GM12878 (cell line): ENCODE data around the gene HIC1. TPM values are rescaled to one million over a fixed set of nuclear protein-coding genes. Genes with fewer than 3 reads are reported as not detected.
A peak's percentile ranks its signal among the peaks of the same experiment; 100 is the strongest.

Experiments
- ATAC-seq: fragments of 200-7000 bp; cut with Tn5 transposase; 3 replicates; pipeline ENCODE4 v1.9.1; 2020; ENCODE audit warnings: mild to moderate bottlenecking, moderate library complexity
- BruUV-seq: library from RNA; stranded (reverse); fragments of 400-500 nt; replicated peaks from 2 replicates; lab custom pipeline; 2021; lab: Mats Ljungman, UMichigan
- CTCF ChIA-PET: fragments of 300-600 bp; sonication (Branson Sonifier 250); formaldehyde crosslinking; extraction: SDS; loops from one replicate; lab custom pipeline; 2021; ENCODE audit warnings: inconsistent platforms; lab: Yijun Ruan, JAX
- POLR2A ChIA-PET: fragments of 350-600 bp; formaldehyde crosslinking; extraction: SDS; loops from one replicate; lab custom pipeline; 2021; ENCODE audit warnings: inconsistent platforms; lab: Charles Lee
- RAD21 ChIA-PET: fragments of 300-600 bp; sonication (Branson Sonifier 250); formaldehyde crosslinking; loops from one replicate; lab custom pipeline; 2023; ENCODE audit warnings: antibody characterized with exemption; ENCODE audit not compliant: unreplicated experiment; lab: Charles Lee
- SMC1A ChIA-PET: fragments of 300-600 bp; sonication (Branson Sonifier 250); formaldehyde crosslinking; loops from one replicate; lab custom pipeline; 2023; ENCODE audit not compliant: unreplicated experiment, uncharacterized antibody; lab: Charles Lee
- DNase-seq: peaks from one replicate; pipeline ENCODE4 v3.0.0-alpha.2; 2011; ENCODE audit warnings: low read depth, low spot score
- FAIRE-seq: peaks from 3 replicates; lab custom pipeline; 2011; peaks lifted over from hg19 to GRCh38; lab: Jason Lieb, UNC
- H2AFZ ChIP-seq: 2 replicates; pipeline ENCODE4 v1.6.0; 2011; ENCODE audit warnings: low read depth, low read length, control low read depth; ENCODE audit not compliant: control insufficient read depth
- H3K27ac ChIP-seq: 2 replicates; pipeline ENCODE4 v1.5.1; 2011; ENCODE audit warnings: control low read depth; ENCODE audit not compliant: control insufficient read depth, insufficient read depth
- H3K27me3 ChIP-seq, 2 experiments: replicated peaks in 1 of 2; 2 replicates each; pipeline versions ENCODE4 v1.6.0 to v1.6.1; 2011; ENCODE audit warnings: low read length in 1 of 2; ENCODE audit not compliant: control insufficient read depth in 2 of 2, insufficient read depth in 2 of 2
- H3K36me3 ChIP-seq, 2 experiments: 2 replicates each; pipeline ENCODE4 v1.5.1; 2011; ENCODE audit warnings: low read length in 1 of 2; ENCODE audit not compliant: control insufficient read depth in 2 of 2, insufficient read depth in 2 of 2
- H3K4me1 ChIP-seq: 2 replicates; pipeline ENCODE4 v1.6.1; 2011; ENCODE audit warnings: mild to moderate bottlenecking, low read length, moderate library complexity, mixed read lengths; ENCODE audit not compliant: control insufficient read depth, insufficient read depth
- H3K4me2 ChIP-seq: 2 replicates; pipeline ENCODE4 v1.6.0; 2011; ENCODE audit warnings: control low read depth; ENCODE audit not compliant: control insufficient read depth, insufficient read depth
- H3K4me3 ChIP-seq: fragments of 200-600 bp; sonication (generic); 2 replicates; pipeline ENCODE4 v1.5.1; 2016
- H3K79me2 ChIP-seq: 2 replicates; pipeline ENCODE4 v1.6.0; 2011; ENCODE audit warnings: low read length; ENCODE audit not compliant: control insufficient read depth, insufficient read depth
- H3K9ac ChIP-seq: 2 replicates; pipeline ENCODE4 v1.8.0; 2011; ENCODE audit warnings: low read length, control low read depth, mixed read lengths; ENCODE audit not compliant: control insufficient read depth, insufficient read depth
- H3K9me3 ChIP-seq: replicated peaks from 3 replicates; pipeline ENCODE4 v1.5.1; 2011; ENCODE audit warnings: mild to moderate bottlenecking, low read length; ENCODE audit not compliant: control insufficient read depth, insufficient read depth
- H4K20me1 ChIP-seq: 2 replicates; pipeline ENCODE4 v1.6.0; 2011; ENCODE audit not compliant: control insufficient read depth, insufficient read depth
- ATF7 ChIP-seq: fragments of 450-650 bp; IDR thresholded peaks from 2 replicates; pipeline ENCODE4 v1.6.1; 2016; ENCODE audit warnings: low read depth, mild to moderate bottlenecking
- CTCF ChIP-seq, 3 experiments: IDR thresholded peaks in 2 of 3; conservative IDR thresholded peaks in 1 of 3; 2 replicates each; pipeline ENCODE4 v1.5.1; 2011; ENCODE audit warnings: low read depth in 3 of 3, low read length in 3 of 3, mild to moderate bottlenecking in 3 of 3, control low read depth in 2 of 3, moderate library complexity in 2 of 3, inconsistent platforms in 1 of 3, mixed read lengths in 1 of 3; ENCODE audit not compliant: control insufficient read depth in 2 of 3, insufficient read depth in 1 of 3; ENCODE audit errors: extremely low read depth in 1 of 3
- EGR1 ChIP-seq, 2 experiments: IDR thresholded peaks; 1 replicate in 1 of 2; 2 replicates in 1 of 2; pipeline ENCODE4 v1.6.1; 2011 to 2012; ENCODE audit warnings: low read depth in 2 of 2, low read length in 2 of 2, borderline replicate concordance in 1 of 2, mild to moderate bottlenecking in 1 of 2, moderate library complexity in 1 of 2
- NFYB ChIP-seq: IDR thresholded peaks from 2 replicates; pipeline ENCODE4 v1.6.1; 2011; ENCODE audit warnings: low read depth, mild to moderate bottlenecking, low read length, improper control_type of control experiment, moderate library complexity; ENCODE audit not compliant: insufficient read depth
- PBX3 ChIP-seq: IDR thresholded peaks from 2 replicates; pipeline ENCODE4 v1.6.1; 2011; ENCODE audit warnings: mild to moderate bottlenecking, low read depth, low read length, moderate library complexity; ENCODE audit not compliant: insufficient replicate concordance
- PKNOX1 ChIP-seq: fragments of 450-650 bp; IDR thresholded peaks from 2 replicates; pipeline ENCODE4 v1.6.1; 2016; ENCODE audit warnings: mild to moderate bottlenecking
- POU2F2 ChIP-seq: IDR thresholded peaks from 3 replicates; pipeline ENCODE4 v1.6.1; 2011; ENCODE audit warnings: low read depth, mild to moderate bottlenecking, low read length, borderline replicate concordance
- RAD21 ChIP-seq: IDR thresholded peaks from 2 replicates; pipeline ENCODE4 v1.6.1; 2011; ENCODE audit warnings: mild to moderate bottlenecking, low read depth, low read length, moderate library complexity; ENCODE audit not compliant: insufficient read depth
- RUNX3 ChIP-seq: IDR thresholded peaks from 2 replicates; pipeline ENCODE4 v1.6.1; 2012; ENCODE audit warnings: low read length, inconsistent platforms
- SMARCA5 ChIP-seq: fragments of 450-650 bp; IDR thresholded peaks from 2 replicates; pipeline ENCODE4 v1.6.1; 2017; ENCODE audit warnings: mild to moderate bottlenecking
- SMC3 ChIP-seq: IDR thresholded peaks from 2 replicates; pipeline ENCODE4 v1.6.1; 2011; ENCODE audit warnings: low read length, improper control_type of control experiment, borderline replicate concordance
- SPI1 ChIP-seq: IDR thresholded peaks from 2 replicates; pipeline ENCODE4 v1.6.1; 2011; ENCODE audit warnings: low read depth, mild to moderate bottlenecking, low read length, moderate library complexity, borderline replicate concordance; ENCODE audit not compliant: insufficient read depth
- YBX1 ChIP-seq: fragments of 450-650 bp; IDR thresholded peaks from 2 replicates; pipeline ENCODE4 v1.6.1; 2016; ENCODE audit warnings: antibody characterized with exemption
- ZNF687 ChIP-seq: fragments of 450-650 bp; IDR thresholded peaks from 2 replicates; pipeline ENCODE4 v1.6.1; 2017; ENCODE audit warnings: mild to moderate bottlenecking, moderate library complexity
- WGBS: methylation state at CpG from one replicate; pipeline ENCODE4 v1.1.6; 2016; ENCODE audit warnings: low lambda C conversion rate; ENCODE audit not compliant: insufficient replicate concordance, insufficient coverage; ENCODE audit errors: missing lambda C conversion rate; 5-methylcytosine and 5-hydroxymethylcytosine counted together
- in situ Hi-C: fragments of 300-500 bp; cut with MboI; formaldehyde crosslinking; loops from 9 replicates; pipeline ENCODE4 v1.14.3; 2018; ENCODE audit warnings: mixed read lengths
- intact Hi-C: fragments of 100-400 bp; cut with micrococcal nuclease; formaldehyde crosslinking; loops from one replicate; pipeline ENCODE4 v1.14.2; 2022; ENCODE audit not compliant: unreplicated experiment
- polyA plus RNA-seq, 11 experiments: library from polyadenylated mRNA; depleted of rRNA in 4 of 11; unstranded in 6 of 11; stranded (reverse) in 5 of 11; fragments of >200 nt; fragmentation: Nextera tagmentation in 4 of 11; fragmentation: Illumina TruSeq in 1 of 11; extraction: Ambion mirVana in 4 of 11; extraction: Trizol in 1 of 11; gene quantifications; 1 replicate in 1 of 11; 2 replicates in 10 of 11; pipeline versions ENCODE4 v1.2.1 to v1.2.3, GENCODE V29; 2011 to 2016; ENCODE audit warnings: inconsistent platforms in 2 of 11, missing spikeins in 2 of 11, low read depth in 1 of 11
- total RNA-seq, 4 experiments: library from RNA; depleted of rRNA in 3 of 4; stranded (reverse); fragments of >200 nt in 3 of 4; fragmentation: Illumina TruSeq in 1 of 4; extraction: Trizol in 1 of 4; gene quantifications; 2 replicates each; pipeline versions ENCODE4 v1.2.1 to v1.2.3, GENCODE V29; 2013 to 2021

The HIC1 gene
- total and polyA plus RNA-seq, 10 of the 15 experiments (the other 5 are each of a cell fraction or from before 2014, with no cell fraction given): 0.11 to 61.1 (median 4.9) TPM

GRCh38 chr17:2030779-2031163, 24.1 kb upstream of the HIC1 start:
- Histone ChIP-seq H3K36me3 (no peaks in the 10 kb centered on the region), H4K20me1 (no peaks in the 10 kb centered on the region), H3K27me3 (peaks cover 3 to 4% of the 10 kb centered on the region in 2 experiments), H3K79me2 (peaks cover 10% of the 10 kb centered on the region), H3K27ac (no peak overlapping the region), H3K4me3 (peak overlapping the region; percentile 99), H3K9ac (peak overlapping the region; percentile 84), H3K9me3 (no peaks in the 10 kb centered on the region), H3K4me2 (peak overlapping the region; percentile 86), H3K4me1 (peaks cover 11% of the 10 kb centered on the region), H2AFZ (peak overlapping the region; percentile 52)
- ChIA-PET SMC1A (interaction anchor here (0.6 to 1.3 kb wide), 5 partner anchors 10 to 214 kb away, joined by 3 to 4 read pairs (median 3); no protein-coding TSS in a partner anchor), RAD21 (interaction anchor here (1.0 to 1.5 kb wide), 4 partner anchors 10 to 314 kb away, joined by 3 read pairs; no protein-coding TSS in a partner anchor), POLR2A (no interaction called here), CTCF (interaction anchor here (1.4 to 3.1 kb wide), 4 partner anchors 121 to 310 kb away, joined by 3 to 12 read pairs (median 8); no protein-coding TSS in a partner anchor)
- WGBS: 16% methylated on average over 10 of the region's 10 CpGs
- TSS peak; percentile 79 for BruUV-seq
- in situ Hi-C loops (no loop called here), intact Hi-C loops (loop anchor here (1.0 to 2.0 kb wide), 2 partner anchors 40 to 122 kb away; no protein-coding TSS in a partner anchor)
- FAIRE-seq: no peak
- no peak for DNase-seq
- peak; percentile 30 for ATAC-seq
- TF ChIP-seq CTCF (IDR thresholded peaks at IDR 0.05 in 2 of 3, conservative IDR thresholded peaks at IDR 0.05 in 1 of 3; ENCODE audit: control insufficient read depth in 2 of 3, extremely low read depth in 1 of 3, insufficient read depth in 1 of 3, low read depth in 3 of 3, low read length in 3 of 3) (peak; percentile 67 to 76 (median 72); a peak in 5 of 6 replicates), SMC3 (peak; percentile 21; the same call in 1 of the 2 replicates), EGR1 (IDR thresholded peaks at IDR 0.05; ENCODE audit: borderline replicate concordance in 1 of 2, low read depth in 2 of 2, low read length in 2 of 2) (peak in 1 of 2 experiments; percentile 59; a peak in 2 of 3 replicates), ATF7 (0 out of 2 replicates have a peak, but pooled peaks have one; percentile 17), PBX3 (peak; percentile 20), PKNOX1 (peak; percentile 75), POU2F2 (no peak), ZNF687 (0 out of 2 replicates have a peak, but pooled peaks have one; percentile 36), RUNX3 (peak; percentile 16; the same call in 1 of the 2 replicates), YBX1 (no peak), NFYB (0 out of 2 replicates have a peak, but pooled peaks have one; percentile 1), SPI1 (peak; percentile 34; the same call in 1 of the 2 replicates), SMARCA5 (peak; percentile 48; the same call in 1 of the 2 replicates), RAD21 (peak; percentile 73)
